ENCODE results near the gene GABRG2. TPM values are rescaled to one million over a fixed set of nuclear protein-coding genes. Genes with fewer than 3 reads are reported as not detected.

Gene GABRG2
- total RNA-seq, 4 donors from 2014 or later, result 0.14 TPM; not detected in 3

- Histone ChIP-seq H3K36me3 (no peaks in the 10 kb centered on the region), H3K9me3 (no peaks in the 10 kb centered on the region), H3K4me1 (no peaks in the 10 kb centered on the region), H3K4me3 (no peak overlapping the region), H3K27ac (no peak overlapping the region), H3K27me3 (no peaks in the 10 kb centered on the region)
- DNase-seq, result no peak
- TF ChIP-seq CTCF (IDR thresholded peaks at IDR 0.05) (no peak), POLR2A (IDR thresholded peaks at IDR 0.05) (no peak)
- intact Hi-C loops (cut with DNase I; ENCODE audit: low total_unique reads), result no loop called here
These were observed 134.8 kb downstream of the GABRG2 start for GRCh38 chr5:162202285-162202880.

Other genes with a start within 250 kb of the GABRG2 start
- gene GABRA1, start 219.7 kb upstream of the GABRG2 start, total RNA-seq, result 1 to 10 TPM in 1 of 4 donors, not detected in 3; 1.7 TPM

Data from uterus (tissue), 4 donors.